Endothelial cell of umbilical vein (primary cell): ENCODE data around the gene FTO. TPM values are rescaled to one million over a fixed set of nuclear protein-coding genes. Genes with fewer than 3 reads are reported as not detected.

ENCODE experiments used
- BruUV-seq: library from RNA; stranded (reverse); fragments of 400-500 nt; replicated peaks from 2 replicates; lab custom pipeline; 2021; lab: Mats Ljungman, UMichigan
- CTCF ChIA-PET: fragments of 300-600, 350-600 bp; sonication (Branson Sonifier 250); formaldehyde crosslinking; loops from one replicate; lab custom pipeline; 2021; ENCODE audit warnings: antibody characterized with exemption, inconsistent platforms; lab: Charles Lee
- POLR2A ChIA-PET: fragments of 300-600, 350-600 bp; sonication (Branson Sonifier 250); formaldehyde crosslinking; loops from one replicate; lab custom pipeline; 2021; ENCODE audit warnings: antibody characterized with exemption, inconsistent platforms; lab: Charles Lee
- DNase-seq: peaks from one replicate; pipeline ENCODE4 v3.0.0-alpha.2; 2011; ENCODE audit warnings: low read depth, low spot score
- FAIRE-seq: peaks from 2 replicates; lab custom pipeline; 2011; peaks lifted over from hg19 to GRCh38; lab: Jason Lieb, UNC
- H2AFZ ChIP-seq: 2 replicates; pipeline ENCODE4 v1.6.0; 2012; ENCODE audit warnings: low read depth, low read length, control low read depth, inconsistent platforms
- H3K27ac ChIP-seq: 2 replicates; pipeline ENCODE4 v1.5.1; 2011; ENCODE audit warnings: low read depth, mild to moderate bottlenecking, control low read depth, low read length, moderate library complexity; ENCODE audit not compliant: insufficient read depth
- H3K27me3 ChIP-seq, 2 experiments: 2 replicates each; pipeline versions ENCODE4 v1.6.0 to v1.6.1; 2011; ENCODE audit warnings: low read length in 2 of 2, mixed read lengths in 1 of 2; ENCODE audit not compliant: control insufficient read depth in 2 of 2, insufficient read depth in 2 of 2
- H3K36me3 ChIP-seq, 2 experiments: 2 replicates in 1 of 2; 3 replicates in 1 of 2; pipeline ENCODE4 v1.5.1; 2011; ENCODE audit warnings: low read length in 2 of 2, mild to moderate bottlenecking in 1 of 2, moderate library complexity in 1 of 2; ENCODE audit not compliant: control insufficient read depth in 2 of 2, insufficient read depth in 2 of 2; ENCODE audit errors: extremely low read depth in 1 of 2
- H3K4me1 ChIP-seq: 3 replicates; pipeline ENCODE4 v1.5.1; 2011; ENCODE audit warnings: mild to moderate bottlenecking, low read length; ENCODE audit not compliant: control insufficient read depth, insufficient read depth; ENCODE audit errors: extremely low read depth
- H3K4me2 ChIP-seq: 2 replicates; pipeline ENCODE4 v1.6.1; 2011; ENCODE audit warnings: low read length, control low read depth, mixed read lengths; ENCODE audit not compliant: insufficient read depth
- H3K4me3 ChIP-seq, 3 experiments: fragments of 200-600 bp in 1 of 3; sonication (generic), shearing (Covaris generic) in 1 of 3; replicated peaks in 1 of 3; 2 replicates each; pipeline ENCODE4 v1.5.1; 2011 to 2016; ENCODE audit warnings: control low read depth in 3 of 3, low read length in 3 of 3, mild to moderate bottlenecking in 2 of 3, inconsistent platforms in 1 of 3, low read depth in 1 of 3, moderate library complexity in 1 of 3; ENCODE audit not compliant: insufficient read depth in 1 of 3
- H3K79me2 ChIP-seq: 2 replicates; pipeline ENCODE4 v1.6.0; 2012; ENCODE audit warnings: low read length, inconsistent platforms; ENCODE audit not compliant: control insufficient read depth, insufficient read depth
- H3K9ac ChIP-seq: replicated peaks from 2 replicates; pipeline ENCODE3; 2011; ENCODE audit warnings: low read length, control low read depth; ENCODE audit not compliant: insufficient read depth; ENCODE audit errors: extremely low read depth
- H3K9me1 ChIP-seq: replicated peaks from 3 replicates; pipeline ENCODE4 v1.6.0; 2011; ENCODE audit warnings: mild to moderate bottlenecking, low read length; ENCODE audit not compliant: control insufficient read depth, insufficient read depth; ENCODE audit errors: extremely low read depth
- H3K9me3 ChIP-seq: replicated peaks from 2 replicates; pipeline ENCODE4 v1.5.1; 2012; ENCODE audit warnings: low read length, inconsistent platforms; ENCODE audit not compliant: control insufficient read depth, insufficient read depth
- H4K20me1 ChIP-seq: replicated peaks from 2 replicates; pipeline ENCODE3; 2011; ENCODE audit warnings: mild to moderate bottlenecking, low read length; ENCODE audit not compliant: control insufficient read depth, insufficient read depth; ENCODE audit errors: extremely low read depth
- EZH2 ChIP-seq: IDR thresholded peaks from 2 replicates; pipeline ENCODE4 v1.6.1; 2012; ENCODE audit warnings: borderline replicate concordance, low read depth, mild to moderate bottlenecking, moderate library complexity, low read length, inconsistent platforms; ENCODE audit not compliant: severe bottlenecking
- FOS ChIP-seq: IDR thresholded peaks from 2 replicates; pipeline ENCODE4 v1.6.1; 2011; ENCODE audit warnings: mild to moderate bottlenecking, low read length, moderate library complexity, borderline replicate concordance; ENCODE audit not compliant: insufficient read depth
- GATA2 ChIP-seq: IDR thresholded peaks from 2 replicates; pipeline ENCODE4 v1.7.0; 2011; ENCODE audit warnings: low read depth, mild to moderate bottlenecking, moderate library complexity, mixed read lengths, low read length; ENCODE audit not compliant: insufficient read length, insufficient read depth
- MAX ChIP-seq: IDR thresholded peaks from 2 replicates; pipeline ENCODE4 v1.6.1; 2011; ENCODE audit not compliant: insufficient read depth, insufficient read length
- MYC ChIP-seq: IDR thresholded peaks from one replicate; pipeline ENCODE4 v1.6.1; 2011; ENCODE audit warnings: mild to moderate bottlenecking, low read depth, low read length
- POLR2AphosphoS5 ChIP-seq: IDR thresholded peaks from 2 replicates; pipeline ENCODE4 v1.6.1; 2012; ENCODE audit warnings: low read depth, mild to moderate bottlenecking, control low read depth, low read length, moderate library complexity; ENCODE audit not compliant: insufficient read depth
- dilution Hi-C: fragments of 300-500 bp; cut with MboI; formaldehyde crosslinking; loops from one replicate; pipeline ENCODE4 v1.15.0; 2019; ENCODE audit warnings: low sequenced_read_pairs; ENCODE audit not compliant: extremely low pct_ligation_motif_present
- intact Hi-C: fragments of 100-400 bp; cut with micrococcal nuclease; formaldehyde crosslinking; loops from one replicate; pipeline ENCODE4 v1.10.0; 2022
- polyA plus RNA-seq, 4 experiments: library from polyadenylated mRNA; depleted of rRNA in 3 of 4; stranded (reverse) in 3 of 4; unstranded in 1 of 4; fragments of >200 nt; gene quantifications; 2 replicates each; pipeline versions ENCODE4 v1.2.1 to v1.2.3, GENCODE V29; 2011 to 2012; ENCODE audit warnings: missing spikeins in 1 of 4
- total RNA-seq: library from RNA; stranded (reverse); gene quantifications from 2 replicates; pipeline ENCODE4 v1.2.3, GENCODE V29; 2021

Gene FTO
- total and polyA plus RNA-seq, 2 donors (not counting 3 experiments of a cell fraction or from before 2014, with no cell fraction given) = 48.6 to 87.1 TPM

- no peaks in the 10 kb centered on the region for H3K79me2 ChIP-seq
- no peaks in the 10 kb centered on the region for H3K9me1 ChIP-seq
- H3K36me3 ChIP-seq = peaks cover 0 to 4% of the 10 kb centered on the region in 2 experiments
- H3K9me3 ChIP-seq = no peaks in the 10 kb centered on the region
- dilution Hi-C loops (no loop called here), intact Hi-C loops (no loop called here)
- FAIRE-seq (no peak), DNase-seq (no peak)
- no peak overlapping the region for H3K27ac ChIP-seq
- H3K4me1 ChIP-seq = no peaks in the 10 kb centered on the region
- POLR2A ChIA-PET = no interaction called here
- H2AFZ ChIP-seq = no peak overlapping the region
- no peak overlapping the region for H3K4me3 ChIP-seq
- BruUV-seq = no TSS peak
- CTCF ChIA-PET = no interaction called here
- TF ChIP-seq FOS (no peak), MAX (no peak), EZH2 (no peak), GATA2 (no peak), MYC (no peak), POLR2AphosphoS5 (no peak)
- H4K20me1 ChIP-seq = no peaks in the 10 kb centered on the region
- H3K4me2 ChIP-seq = no peak overlapping the region
- H3K27me3 ChIP-seq = no peaks in the 10 kb centered on the region
- no peak overlapping the region for H3K9ac ChIP-seq
Measured at GRCh38 chr16:54110016-54110981, 406.3 kb downstream of the FTO start.
